K562 (cell line): ENCODE results near the gene EFCAB8. TPM values are rescaled to one million over a fixed set of nuclear protein-coding genes. Genes with fewer than 3 reads are reported as not detected.
A peak's percentile ranks its signal among the peaks of the same experiment; 100 is the strongest.

Source experiments
- ATAC-seq: fragments of 200-7000 bp; cut with Tn5 transposase; 3 replicates; pipeline ENCODE4 v1.9.1; 2020; ENCODE audit warnings: moderate library complexity
- BruUV-seq: library from RNA; stranded (reverse); fragments of 400-500 nt; replicated peaks from 2 replicates; lab custom pipeline; 2021; lab: Mats Ljungman, UMichigan
- CTCF ChIA-PET: fragments of 300-600 bp; formaldehyde crosslinking; extraction: SDS; loops from one replicate; lab custom pipeline; 2021; ENCODE audit warnings: low intra/inter-chr PET ratio; lab: Yijun Ruan, JAX
- POLR2A ChIA-PET: fragments of 300-600, 350-650 bp; sonication (Branson Sonifier 250); formaldehyde crosslinking; extraction: SDS; loops from one replicate; lab custom pipeline; 2021; ENCODE audit warnings: antibody characterized with exemption, inconsistent platforms; lab: Yijun Ruan, JAX
- DNase-seq, 4 experiments: peaks; one replicate each; pipeline versions ENCODE4 v3.0.0 to v3.0.0-alpha.2; 2011 to 2018; ENCODE audit warnings: low spot score in 3 of 4, mixed read lengths in 3 of 4; ENCODE audit errors: extremely low read depth in 1 of 4
- FAIRE-seq: peaks from 2 replicates; lab custom pipeline; 2011; peaks lifted over from hg19 to GRCh38; lab: Jason Lieb, UNC
- H2AFZ ChIP-seq: 2 replicates; pipeline ENCODE4 v1.6.0; 2011; ENCODE audit warnings: low read depth, low read length, control low read depth, inconsistent platforms
- H3K27ac ChIP-seq: fragments of 200-600 bp; 3 replicates; pipeline ENCODE4 v1.8.0; 2011; ENCODE audit warnings: low read depth, mild to moderate bottlenecking, control low read depth, inconsistent platforms, low read length, moderate library complexity, mixed read lengths; ENCODE audit errors: extremely low read depth
- H3K27me3 ChIP-seq, 2 experiments: fragments of 300-600 bp in 1 of 2; 2 replicates in 1 of 2; 3 replicates in 1 of 2; pipeline versions ENCODE4 v1.6.0 to v1.8.0; 2011; ENCODE audit warnings: inconsistent platforms in 2 of 2, low read length in 2 of 2, mild to moderate bottlenecking in 1 of 2, mixed read lengths in 1 of 2, moderate library complexity in 1 of 2; ENCODE audit not compliant: control insufficient read depth in 2 of 2, insufficient read depth in 2 of 2
- H3K36me3 ChIP-seq: fragments of 300-600 bp; 3 replicates; pipeline ENCODE4 v1.8.0; 2011; ENCODE audit warnings: mild to moderate bottlenecking, low read length, inconsistent platforms; ENCODE audit not compliant: control insufficient read depth, insufficient read depth
- H3K4me1 ChIP-seq, 2 experiments: fragments of 200-600 bp in 1 of 2; replicated peaks in 1 of 2; 2 replicates in 1 of 2; 3 replicates in 1 of 2; pipeline versions ENCODE4 v1.5.1 to v1.8.0; 2011; ENCODE audit warnings: inconsistent platforms in 2 of 2, low read length in 2 of 2, mild to moderate bottlenecking in 1 of 2, mixed read lengths in 1 of 2, moderate library complexity in 1 of 2; ENCODE audit not compliant: control insufficient read depth in 2 of 2, insufficient read depth in 2 of 2
- H3K4me2 ChIP-seq: 2 replicates; pipeline ENCODE4 v1.6.1; 2011; ENCODE audit warnings: low read length, control low read depth, inconsistent platforms, mixed read lengths; ENCODE audit not compliant: insufficient read depth
- H3K4me3 ChIP-seq: fragments of 200-600 bp; sonication (generic), shearing (Covaris generic); 2 replicates; pipeline ENCODE4 v1.5.1; 2016; ENCODE audit warnings: control low read depth, inconsistent platforms
- H3K79me2 ChIP-seq: fragments of 200-600 bp; 3 replicates; pipeline ENCODE4 v1.8.0; 2011; ENCODE audit warnings: low read length, inconsistent platforms; ENCODE audit not compliant: control insufficient read depth, insufficient read depth
- H3K9ac ChIP-seq, 2 experiments: 2 replicates each; pipeline versions ENCODE4 v1.6.0 to v1.6.1; 2011; ENCODE audit warnings: low read depth in 2 of 2, low read length in 2 of 2, control low read depth in 1 of 2, inconsistent platforms in 1 of 2, mild to moderate bottlenecking in 1 of 2, mixed read lengths in 1 of 2; ENCODE audit not compliant: insufficient read depth in 1 of 2
- H3K9me1 ChIP-seq: one replicate; pipeline ENCODE4 v1.6.0; 2011; ENCODE audit warnings: inconsistent platforms, mild to moderate bottlenecking, low read length, moderate library complexity; ENCODE audit not compliant: control insufficient read depth, insufficient read depth
- H3K9me3 ChIP-seq: replicated peaks from 2 replicates; pipeline ENCODE4 v1.5.1; 2011; ENCODE audit warnings: low read depth, low read length, inconsistent platforms; ENCODE audit not compliant: control insufficient read depth, insufficient read depth
- H4K20me1 ChIP-seq: replicated peaks from 2 replicates; pipeline ENCODE4 v1.6.1; 2011; ENCODE audit warnings: low read length, inconsistent platforms, mixed read lengths; ENCODE audit not compliant: control insufficient read depth, insufficient read depth
- WGBS: fragments of 100-300 bp; shearing (Covaris generic); methylation state at CpG from one replicate; pipeline ENCODE4 v1.1.6; 2016; ENCODE audit warnings: low coverage, mixed read lengths; ENCODE audit not compliant: insufficient coverage; ENCODE audit errors: missing lambda C conversion rate; 5-methylcytosine and 5-hydroxymethylcytosine counted together
- in situ Hi-C: fragments of 300-500 bp; cut with MboI; formaldehyde crosslinking; loops from 4 replicates; pipeline ENCODE4 v1.15.0; 2018; ENCODE audit warnings: inconsistent platforms, mixed read lengths
- intact Hi-C: fragments of 100-400 bp; cut with micrococcal nuclease; formaldehyde crosslinking; loops from 2 replicates; pipeline ENCODE4 v1.14.2; 2022
- polyA plus RNA-seq, 8 experiments: library from polyadenylated mRNA; depleted of rRNA in 4 of 8; stranded (reverse) in 5 of 8; unstranded in 3 of 8; fragments of >200 nt; fragmentation: Nextera tagmentation in 2 of 8; fragmentation: Illumina TruSeq in 1 of 8; extraction: Ambion mirVana in 2 of 8; extraction: Trizol in 1 of 8; gene quantifications; 2 replicates each; pipeline versions ENCODE4 v1.2.1 to v1.2.3, GENCODE V29; 2011 to 2014; ENCODE audit warnings: inconsistent platforms in 1 of 8, missing spikeins in 1 of 8
- total RNA-seq, 7 experiments: library from RNA; depleted of rRNA in 6 of 7; stranded (reverse); fragments of >200 nt in 6 of 7; fragmentation: Illumina TruSeq in 2 of 7; extraction: Trizol in 2 of 7; gene quantifications; 2 replicates each; pipeline versions ENCODE4 v1.2.1 to v1.2.3, GENCODE V29; 2011 to 2021; ENCODE audit warnings: low replicate concordance in 1 of 7
- TF ChIP-seq, protein P1 (sequence below): fragments of 450-650 bp; IDR thresholded peaks from 2 replicates; pipeline ENCODE4 v1.7.1; 2018; ENCODE audit warnings: mild to moderate bottlenecking, low read depth; ENCODE audit not compliant: partially characterized antibody
- TF ChIP-seq, protein P2 (sequence below): fragments of 450-650 bp; IDR thresholded peaks from 2 replicates; pipeline ENCODE4 v1.6.1; 2017; ENCODE audit warnings: antibody characterized with exemption

The EFCAB8 gene
- total and polyA plus RNA-seq, 9 of the 15 experiments (the other 6 are each of a cell fraction or from before 2014, with no cell fraction given): 0.03 to 0.18 (median 0.11) TPM; not detected in 6

DNA sequence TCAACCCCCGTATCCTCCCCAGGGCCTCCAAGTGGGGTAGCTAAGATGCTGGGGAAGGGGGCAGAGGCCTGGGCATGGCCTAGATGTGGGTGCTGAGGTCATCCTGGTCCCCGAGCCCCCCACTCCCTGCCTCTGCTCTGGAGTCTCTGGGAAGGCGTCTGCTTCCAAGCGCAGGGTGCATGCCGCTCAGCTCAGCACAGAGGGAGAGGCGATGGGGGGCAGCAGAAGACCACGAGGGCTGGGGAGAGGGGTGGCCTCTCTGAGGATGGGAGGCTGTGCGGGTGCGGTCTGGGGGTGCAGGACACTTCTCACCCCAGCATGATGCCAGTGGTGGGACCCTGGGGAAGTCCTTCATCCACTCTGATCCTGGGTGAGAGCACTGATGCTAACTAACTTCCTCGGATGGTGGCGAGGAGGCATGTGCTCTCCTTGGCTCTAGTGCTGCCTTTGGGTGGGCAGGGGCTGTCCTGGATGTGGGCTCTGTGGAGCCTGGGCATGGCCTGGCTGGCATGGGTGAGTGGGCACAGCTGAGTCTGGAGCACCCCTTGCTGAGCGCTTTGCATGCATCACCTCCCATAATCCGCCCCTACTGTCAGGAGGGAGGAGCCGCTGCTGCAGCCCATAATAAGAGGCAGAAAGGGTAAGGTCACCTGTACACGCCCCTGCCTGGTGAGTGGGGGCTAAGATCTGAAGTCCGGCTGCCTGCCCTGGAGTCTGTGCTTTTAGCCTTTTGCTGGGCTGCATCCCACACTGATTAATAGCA lies 34.7 kb downstream of the EFCAB8 start:
- FAIRE-seq: no peak

More for the DNA sequence above, 34.7 kb downstream of the EFCAB8 start:
- no peaks in the 10 kb centered on the region for H3K9me1 ChIP-seq
- no peaks in the 10 kb centered on the region for H3K79me2 ChIP-seq
- peaks cover 24 to 65% of the 10 kb centered on the region in 2 experiments for H3K27me3 ChIP-seq
- H3K36me3 ChIP-seq: no peaks in the 10 kb centered on the region
- H3K27ac ChIP-seq: no peak overlapping the region
- no peak overlapping the region for H2AFZ ChIP-seq
- ChIA-PET POLR2A (interaction anchor here (1.6 to 1.8 kb wide), 2 partner anchors 8 to 18 kb away, joined by 4 to 5 read pairs; no protein-coding TSS in a partner anchor), CTCF (no interaction called here)
- H3K9ac ChIP-seq: no peak overlapping the region
- intact Hi-C loops: loop anchor here (1.0 kb wide), 2 partner anchors 103 to 219 kb away; no protein-coding TSS in a partner anchor
- no peak for DNase-seq
- TF ChIP-seq, protein P1, sequence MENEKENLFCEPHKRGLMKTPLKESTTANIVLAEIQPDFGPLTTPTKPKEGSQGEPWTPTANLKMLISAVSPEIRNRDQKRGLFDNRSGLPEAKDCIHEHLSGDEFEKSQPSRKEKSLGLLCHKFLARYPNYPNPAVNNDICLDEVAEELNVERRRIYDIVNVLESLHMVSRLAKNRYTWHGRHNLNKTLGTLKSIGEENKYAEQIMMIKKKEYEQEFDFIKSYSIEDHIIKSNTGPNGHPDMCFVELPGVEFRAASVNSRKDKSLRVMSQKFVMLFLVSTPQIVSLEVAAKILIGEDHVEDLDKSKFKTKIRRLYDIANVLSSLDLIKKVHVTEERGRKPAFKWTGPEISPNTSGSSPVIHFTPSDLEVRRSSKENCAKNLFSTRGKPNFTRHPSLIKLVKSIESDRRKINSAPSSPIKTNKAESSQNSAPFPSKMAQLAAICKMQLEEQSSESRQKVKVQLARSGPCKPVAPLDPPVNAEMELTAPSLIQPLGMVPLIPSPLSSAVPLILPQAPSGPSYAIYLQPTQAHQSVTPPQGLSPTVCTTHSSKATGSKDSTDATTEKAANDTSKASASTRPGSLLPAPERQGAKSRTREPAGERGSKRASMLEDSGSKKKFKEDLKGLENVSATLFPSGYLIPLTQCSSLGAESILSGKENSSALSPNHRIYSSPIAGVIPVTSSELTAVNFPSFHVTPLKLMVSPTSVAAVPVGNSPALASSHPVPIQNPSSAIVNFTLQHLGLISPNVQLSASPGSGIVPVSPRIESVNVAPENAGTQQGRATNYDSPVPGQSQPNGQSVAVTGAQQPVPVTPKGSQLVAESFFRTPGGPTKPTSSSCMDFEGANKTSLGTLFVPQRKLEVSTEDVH: no peak
- TF ChIP-seq, protein P2, sequence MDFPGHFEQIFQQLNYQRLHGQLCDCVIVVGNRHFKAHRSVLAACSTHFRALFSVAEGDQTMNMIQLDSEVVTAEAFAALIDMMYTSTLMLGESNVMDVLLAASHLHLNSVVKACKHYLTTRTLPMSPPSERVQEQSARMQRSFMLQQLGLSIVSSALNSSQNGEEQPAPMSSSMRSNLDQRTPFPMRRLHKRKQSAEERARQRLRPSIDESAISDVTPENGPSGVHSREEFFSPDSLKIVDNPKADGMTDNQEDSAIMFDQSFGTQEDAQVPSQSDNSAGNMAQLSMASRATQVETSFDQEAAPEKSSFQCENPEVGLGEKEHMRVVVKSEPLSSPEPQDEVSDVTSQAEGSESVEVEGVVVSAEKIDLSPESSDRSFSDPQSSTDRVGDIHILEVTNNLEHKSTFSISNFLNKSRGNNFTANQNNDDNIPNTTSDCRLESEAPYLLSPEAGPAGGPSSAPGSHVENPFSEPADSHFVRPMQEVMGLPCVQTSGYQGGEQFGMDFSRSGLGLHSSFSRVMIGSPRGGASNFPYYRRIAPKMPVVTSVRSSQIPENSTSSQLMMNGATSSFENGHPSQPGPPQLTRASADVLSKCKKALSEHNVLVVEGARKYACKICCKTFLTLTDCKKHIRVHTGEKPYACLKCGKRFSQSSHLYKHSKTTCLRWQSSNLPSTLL: no peak
- WGBS: 4% methylated on average over 8 of the region's 16 CpGs
- H3K4me2 ChIP-seq: no peak overlapping the region
- no peak overlapping the region for H3K4me3 ChIP-seq
- in situ Hi-C loops: no loop called here
- peak; percentile 35 for ATAC-seq
- BruUV-seq: no TSS peak
- peaks cover 0 to 7% of the 10 kb centered on the region in 2 experiments; a peak in 2 of 5 replicates for H3K4me1 ChIP-seq
- H4K20me1 ChIP-seq: peaks cover 12% of the 10 kb centered on the region
- no peaks in the 10 kb centered on the region for H3K9me3 ChIP-seq
